Epithelial cell of esophagus (primary cell): ENCODE measurements around the gene MDM2.
"Not testable (repeated sequence)": the region's sequence is repeated elsewhere in the genome, so short reads cannot be mapped to it uniquely, and the experiment has no call there.

Experiments used
- DNase-seq: peaks from one replicate; pipeline ENCODE4 v3.0.0; 2010; ENCODE audit warnings: low read depth
- H3K4me3 ChIP-seq: 2 replicates; pipeline ENCODE4 v1.5.1; 2011; ENCODE audit warnings: mild to moderate bottlenecking, low read length, control low read depth
- TF ChIP-seq, protein P1 (sequence below): IDR thresholded peaks from 2 replicates; pipeline ENCODE4 v1.5.1; 2011; ENCODE audit warnings: low read depth, mild to moderate bottlenecking, low read length, control low read depth, inconsistent platforms; ENCODE audit not compliant: insufficient read depth; ENCODE audit errors: missing control alignments

Gene MDM2

GRCh38 chr12:68806488-68807237 is 1.3 kb upstream of the MDM2 start:
- no peak for DNase-seq
- TF ChIP-seq, protein P1, sequence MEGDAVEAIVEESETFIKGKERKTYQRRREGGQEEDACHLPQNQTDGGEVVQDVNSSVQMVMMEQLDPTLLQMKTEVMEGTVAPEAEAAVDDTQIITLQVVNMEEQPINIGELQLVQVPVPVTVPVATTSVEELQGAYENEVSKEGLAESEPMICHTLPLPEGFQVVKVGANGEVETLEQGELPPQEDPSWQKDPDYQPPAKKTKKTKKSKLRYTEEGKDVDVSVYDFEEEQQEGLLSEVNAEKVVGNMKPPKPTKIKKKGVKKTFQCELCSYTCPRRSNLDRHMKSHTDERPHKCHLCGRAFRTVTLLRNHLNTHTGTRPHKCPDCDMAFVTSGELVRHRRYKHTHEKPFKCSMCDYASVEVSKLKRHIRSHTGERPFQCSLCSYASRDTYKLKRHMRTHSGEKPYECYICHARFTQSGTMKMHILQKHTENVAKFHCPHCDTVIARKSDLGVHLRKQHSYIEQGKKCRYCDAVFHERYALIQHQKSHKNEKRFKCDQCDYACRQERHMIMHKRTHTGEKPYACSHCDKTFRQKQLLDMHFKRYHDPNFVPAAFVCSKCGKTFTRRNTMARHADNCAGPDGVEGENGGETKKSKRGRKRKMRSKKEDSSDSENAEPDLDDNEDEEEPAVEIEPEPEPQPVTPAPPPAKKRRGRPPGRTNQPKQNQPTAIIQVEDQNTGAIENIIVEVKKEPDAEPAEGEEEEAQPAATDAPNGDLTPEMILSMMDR = no peak
- no peak overlapping the region for H3K4me3 ChIP-seq

DNA sequence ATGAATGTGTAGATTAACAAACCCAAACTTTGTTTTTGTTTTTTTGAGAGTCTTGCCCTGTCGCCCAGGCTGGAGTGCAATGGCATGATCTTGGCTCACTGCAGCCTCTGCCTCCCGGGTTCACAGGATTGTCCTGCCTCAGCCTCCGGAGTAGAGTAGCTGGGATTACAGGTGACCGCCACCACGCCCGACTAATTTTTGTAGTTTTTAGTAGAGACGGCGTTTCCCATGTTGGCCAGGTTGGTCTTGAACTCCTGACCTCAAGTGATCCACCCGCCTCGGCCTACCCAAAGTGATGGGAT is 752 bp upstream of the MDM2 start:
- not testable (repeated sequence) for DNase-seq
- H3K4me3 ChIP-seq = peak overlapping the region; percentile 96

GRCh38 chr12:68808388-68809189 is 612 bp downstream of the MDM2 start:
- H3K4me3 ChIP-seq = peak overlapping the region; percentile 96
- TF ChIP-seq, protein P1 = no peak
- DNase-seq = peak; percentile 100

DNA sequence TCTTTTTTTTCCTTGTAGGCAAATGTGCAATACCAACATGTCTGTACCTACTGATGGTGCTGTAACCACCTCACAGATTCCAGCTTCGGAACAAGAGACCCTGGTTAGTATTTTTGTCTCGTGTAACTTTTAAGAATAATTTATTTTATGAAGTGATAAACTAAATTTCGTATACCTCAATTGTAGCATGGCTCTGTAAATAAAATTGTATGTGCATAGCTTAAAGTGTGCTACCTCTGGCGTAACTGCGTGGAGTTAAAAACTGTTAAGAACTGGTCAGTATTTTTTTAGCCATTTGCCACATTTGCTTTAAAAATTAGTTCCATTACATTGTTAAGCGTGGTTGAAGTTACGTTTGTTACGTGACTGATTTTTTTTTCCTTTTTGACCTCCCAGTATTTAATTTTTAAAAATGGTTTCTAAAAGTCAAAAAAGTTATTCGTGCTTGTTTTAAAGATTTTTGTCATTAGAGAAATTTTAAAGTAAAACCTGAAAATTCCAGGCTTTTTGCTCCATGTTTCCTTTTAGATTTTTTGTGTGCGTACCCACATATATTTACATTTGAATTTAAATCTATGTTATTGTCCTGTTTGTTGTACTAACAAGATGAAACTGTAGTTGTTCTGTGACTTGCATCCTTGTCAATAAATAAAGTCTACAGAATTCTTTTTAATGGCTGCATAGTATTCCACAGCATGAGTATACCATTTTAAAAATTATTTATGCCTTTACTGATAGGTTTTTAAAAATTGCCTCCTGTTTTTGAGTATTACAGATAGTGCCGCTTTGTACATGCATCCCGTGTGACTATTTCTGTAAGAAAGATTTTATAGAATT is 1.4 kb downstream of the MDM2 start:
- no peak for DNase-seq
- peak overlapping the region; percentile 96 for H3K4me3 ChIP-seq
- TF ChIP-seq, protein P1 = no peak

- DNase-seq = not testable (repeated sequence)
- peak overlapping the region; percentile 96 for H3K4me3 ChIP-seq
These were observed 2.0 kb downstream of the MDM2 start for GRCh38 chr12:68810027-68810389.

GRCh38 chr12:68811573-68811972 is 3.6 kb downstream of the MDM2 start:
- H3K4me3 ChIP-seq = peak overlapping the region; percentile 96
- DNase-seq = not testable (repeated sequence)

GRCh38 chr12:68812553-68813241 is 4.7 kb downstream of the MDM2 start:
- TF ChIP-seq, protein P1 = no peak
- peak overlapping the region; percentile 96 for H3K4me3 ChIP-seq
- DNase-seq = no peak

DNA sequence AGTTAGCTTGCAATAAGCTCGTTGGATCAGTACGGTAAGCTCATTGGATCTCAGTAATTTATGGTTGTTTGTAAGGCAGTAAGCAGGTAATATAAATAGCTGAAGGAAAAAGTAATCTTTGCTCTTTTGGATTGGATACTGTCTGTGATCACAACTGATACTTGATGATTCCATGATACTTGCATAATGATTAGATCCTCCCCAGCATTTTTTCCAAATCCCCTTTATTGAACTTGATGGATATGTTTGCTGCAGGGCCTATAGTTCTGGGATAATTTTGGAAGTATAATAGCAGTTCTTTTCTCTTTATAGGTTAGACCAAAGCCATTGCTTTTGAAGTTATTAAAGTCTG is 5.2 kb downstream of the MDM2 start:
- TF ChIP-seq, protein P1 = no peak
- peak overlapping the region; percentile 96 for H3K4me3 ChIP-seq
- no peak for DNase-seq
